Erythroblast (primary cell): ENCODE results near the gene WDR45.

Experiments
- GATA1 ChIP-seq: IDR thresholded peaks from 2 replicates; pipeline ENCODE4 v1.6.1; 2011; ENCODE audit warnings: low read depth, mild to moderate bottlenecking, control low read depth, low read length, moderate library complexity
- POLR2A ChIP-seq: IDR thresholded peaks from 2 replicates; pipeline ENCODE4 v1.6.1; 2011; ENCODE audit warnings: mild to moderate bottlenecking, low read length

GRCh38 chrX:49043220-49043986 is 36.3 kb downstream of the WDR45 start, which contains the start of gene TFE3:
- peak; percentile 28 for TF ChIP-seq POLR2A
- TF ChIP-seq GATA1, result no peak
